ENCODE measurements around the gene TCF25.
A peak's percentile ranks its signal among the peaks of the same experiment; 100 is the strongest.
"Not testable (repeated sequence)": the region's sequence is repeated elsewhere in the genome, so short reads cannot be mapped to it uniquely, and the experiment has no call there.

The TCF25 gene

GRCh38 chr16:89912143-89912542 lies 38.8 kb downstream of the TCF25 start:
- Histone ChIP-seq H3K4me3 (ENCODE audit: low read depth in 1 of 5, low read length in 5 of 5) (no peak overlapping the region), H3K36me3 (ENCODE audit: control insufficient read depth in 5 of 5, insufficient read depth in 5 of 5, low read length in 5 of 5) (peaks cover 0 to 56% (median 35%) of the 10 kb centered on the region in 5 donors), H3K9me3 (ENCODE audit: control insufficient read depth in 5 of 5, low read length in 5 of 5) (no peaks in the 10 kb centered on the region), H3K4me1 (ENCODE audit: control insufficient read depth in 5 of 5, insufficient read depth in 5 of 5, low read length in 5 of 5) (peaks cover 0 to 11% (median 9%) of the 10 kb centered on the region in 5 donors), H3K27me3 (ENCODE audit: control insufficient read depth in 5 of 5, insufficient read depth in 4 of 5, low read length in 5 of 5) (no peaks in the 10 kb centered on the region), H3K9ac (ENCODE audit: low read length in 5 of 5) (no peak overlapping the region), H3K27ac (ENCODE audit: low read depth, low read length) (no peak overlapping the region)

GRCh38 chr16:89912627-89913026 lies 39.2 kb downstream of the TCF25 start:
- Histone ChIP-seq H3K9me3 (ENCODE audit: control insufficient read depth in 5 of 5, low read length in 5 of 5) (no peaks in the 10 kb centered on the region), H3K27ac (ENCODE audit: low read depth, low read length) (no peak overlapping the region), H3K4me3 (ENCODE audit: low read depth in 1 of 5, low read length in 5 of 5) (no peak overlapping the region), H3K27me3 (ENCODE audit: control insufficient read depth in 5 of 5, insufficient read depth in 4 of 5, low read length in 5 of 5) (peaks cover 0 to under 1% (median 0%) of the 10 kb centered on the region in 5 donors), H3K36me3 (ENCODE audit: control insufficient read depth in 5 of 5, insufficient read depth in 5 of 5, low read length in 5 of 5) (peaks cover 0 to 55% (median 34%) of the 10 kb centered on the region in 5 donors), H3K4me1 (ENCODE audit: control insufficient read depth in 5 of 5, insufficient read depth in 5 of 5, low read length in 5 of 5) (peaks cover 0 to 14% (median 12%) of the 10 kb centered on the region in 5 donors), H3K9ac (ENCODE audit: low read length in 5 of 5) (no peak overlapping the region)

- peaks cover 0 to 25% (median 23%) of the 10 kb centered on the region in 5 donors for H3K4me1 ChIP-seq (ENCODE audit: control insufficient read depth in 5 of 5, insufficient read depth in 5 of 5, low read length in 5 of 5)
These were observed 40.3 kb downstream of the TCF25 start for GRCh38 chr16:89913408-89914387.

GRCh38 chr16:89914642-89915285 lies 41.4 kb downstream of the TCF25 start:
- H3K9me3 ChIP-seq (ENCODE audit: control insufficient read depth in 5 of 5, low read length in 5 of 5); H3K4me3 ChIP-seq (ENCODE audit: low read depth in 1 of 5, low read length in 5 of 5); H3K9ac ChIP-seq (ENCODE audit: low read length in 5 of 5); H3K27ac ChIP-seq (ENCODE audit: low read depth, low read length): not testable (repeated sequence)
- Histone ChIP-seq H3K4me1 (ENCODE audit: control insufficient read depth in 5 of 5, insufficient read depth in 5 of 5, low read length in 5 of 5) (peaks cover 0 to 29% (median 26%) of the 10 kb centered on the region in 5 donors), H3K27me3 (ENCODE audit: control insufficient read depth in 5 of 5, insufficient read depth in 4 of 5, low read length in 5 of 5) (peaks cover 10 to 20% (median 16%) of the 10 kb centered on the region in 5 donors), H3K36me3 (ENCODE audit: control insufficient read depth in 5 of 5, insufficient read depth in 5 of 5, low read length in 5 of 5) (peaks cover 0 to 35% (median 19%) of the 10 kb centered on the region in 5 donors)

More at GRCh38 chr16:89913408-89914387, 40.3 kb downstream of the TCF25 start:
- H3K9ac ChIP-seq (ENCODE audit: low read length in 5 of 5): no peak overlapping the region
- peaks cover 0 to 44% (median 26%) of the 10 kb centered on the region in 5 donors for H3K36me3 ChIP-seq (ENCODE audit: control insufficient read depth in 5 of 5, insufficient read depth in 5 of 5, low read length in 5 of 5)
- no peak overlapping the region for H3K4me3 ChIP-seq (ENCODE audit: low read depth in 1 of 5, low read length in 5 of 5)
- H3K9me3 ChIP-seq (ENCODE audit: control insufficient read depth in 5 of 5, low read length in 5 of 5): no peaks in the 10 kb centered on the region
- peaks cover 0 to 10% (median 5%) of the 10 kb centered on the region in 5 donors for H3K27me3 ChIP-seq (ENCODE audit: control insufficient read depth in 5 of 5, insufficient read depth in 4 of 5, low read length in 5 of 5)
- H3K27ac ChIP-seq (ENCODE audit: low read depth, low read length): no peak overlapping the region

- peaks cover 12 to 28% (median 22%) of the 10 kb centered on the region in 5 donors for H3K27me3 ChIP-seq (ENCODE audit: control insufficient read depth in 5 of 5, insufficient read depth in 4 of 5, low read length in 5 of 5)
- peaks cover 0 to 27% (median 16%) of the 10 kb centered on the region in 5 donors for H3K36me3 ChIP-seq (ENCODE audit: control insufficient read depth in 5 of 5, insufficient read depth in 5 of 5, low read length in 5 of 5)
- H3K27ac ChIP-seq (ENCODE audit: low read depth, low read length): no peak overlapping the region
- H3K9me3 ChIP-seq (ENCODE audit: control insufficient read depth in 5 of 5, low read length in 5 of 5): peaks cover 0 to 3% (median 0%) of the 10 kb centered on the region in 5 donors
- peaks cover 0 to 21% (median 18%) of the 10 kb centered on the region in 5 donors for H3K4me1 ChIP-seq (ENCODE audit: control insufficient read depth in 5 of 5, insufficient read depth in 5 of 5, low read length in 5 of 5)
- no peak overlapping the region for H3K9ac ChIP-seq (ENCODE audit: low read length in 5 of 5)
- H3K4me3 ChIP-seq (ENCODE audit: low read depth in 1 of 5, low read length in 5 of 5): no peak overlapping the region
These were observed 42.2 kb downstream of the TCF25 start for GRCh38 chr16:89915303-89916232.

- Histone ChIP-seq H3K27me3 (ENCODE audit: control insufficient read depth in 5 of 5, insufficient read depth in 4 of 5, low read length in 5 of 5) (peaks cover 22 to 48% (median 35%) of the 10 kb centered on the region in 5 donors), H3K36me3 (ENCODE audit: control insufficient read depth in 5 of 5, insufficient read depth in 5 of 5, low read length in 5 of 5) (peaks cover 0 to 7% (median 0%) of the 10 kb centered on the region in 5 donors), H3K4me3 (ENCODE audit: low read depth in 1 of 5, low read length in 5 of 5) (peak overlapping the region in 4 of 5 donors; percentile 44 to 53 (median 49)), H3K27ac (ENCODE audit: low read depth, low read length) (no peak overlapping the region), H3K9me3 (ENCODE audit: control insufficient read depth in 5 of 5, low read length in 5 of 5) (peaks cover 0 to 3% (median 0%) of the 10 kb centered on the region in 5 donors), H3K4me1 (ENCODE audit: control insufficient read depth in 5 of 5, insufficient read depth in 5 of 5, low read length in 5 of 5) (peaks cover 0 to 38% (median 33%) of the 10 kb centered on the region in 5 donors), H3K9ac (ENCODE audit: low read length in 5 of 5) (no peak overlapping the region)
These were observed 44.5 kb downstream of the TCF25 start for GRCh38 chr16:89917773-89918452.

- peaks cover 0 to 3% (median 0%) of the 10 kb centered on the region in 5 donors for H3K9me3 ChIP-seq (ENCODE audit: control insufficient read depth in 5 of 5, low read length in 5 of 5)
- no peak within 1 kb of the TSS for H3K9ac ChIP-seq (ENCODE audit: low read length in 5 of 5)
- peaks cover 22 to 51% (median 35%) of the 10 kb centered on the region in 5 donors for H3K27me3 ChIP-seq (ENCODE audit: control insufficient read depth in 5 of 5, insufficient read depth in 4 of 5, low read length in 5 of 5)
- peaks cover 0 to 44% (median 37%) of the 10 kb centered on the region in 5 donors for H3K4me1 ChIP-seq (ENCODE audit: control insufficient read depth in 5 of 5, insufficient read depth in 5 of 5, low read length in 5 of 5)
- H3K4me3 ChIP-seq (ENCODE audit: low read depth in 1 of 5, low read length in 5 of 5): peak within 1 kb of the TSS in 4 of 5 donors; percentile 44 to 53 (median 49)
- no peak within 1 kb of the TSS for H3K27ac ChIP-seq (ENCODE audit: low read depth, low read length)
- no peaks in the 10 kb centered on the region for H3K36me3 ChIP-seq (ENCODE audit: control insufficient read depth in 5 of 5, insufficient read depth in 5 of 5, low read length in 5 of 5)
These were observed 45.3 kb downstream of the TCF25 start, which contains the start of gene MC1R for GRCh38 chr16:89918453-89919347. TSS of gene MC1R (plus strand) at chr16:89918862. CDS start at chr16:89919259, 397 bp downstream.

All from subcutaneous abdominal adipose tissue (tissue), 5 donors.